ENCODE measurements around the gene MVP. TPM values are rescaled to one million over a fixed set of nuclear protein-coding genes. Genes with fewer than 3 reads are reported as not detected.

Gene MVP
- polyA plus RNA-seq, 1 donor from 2014 or later, result 2.5 TPM

DNA sequence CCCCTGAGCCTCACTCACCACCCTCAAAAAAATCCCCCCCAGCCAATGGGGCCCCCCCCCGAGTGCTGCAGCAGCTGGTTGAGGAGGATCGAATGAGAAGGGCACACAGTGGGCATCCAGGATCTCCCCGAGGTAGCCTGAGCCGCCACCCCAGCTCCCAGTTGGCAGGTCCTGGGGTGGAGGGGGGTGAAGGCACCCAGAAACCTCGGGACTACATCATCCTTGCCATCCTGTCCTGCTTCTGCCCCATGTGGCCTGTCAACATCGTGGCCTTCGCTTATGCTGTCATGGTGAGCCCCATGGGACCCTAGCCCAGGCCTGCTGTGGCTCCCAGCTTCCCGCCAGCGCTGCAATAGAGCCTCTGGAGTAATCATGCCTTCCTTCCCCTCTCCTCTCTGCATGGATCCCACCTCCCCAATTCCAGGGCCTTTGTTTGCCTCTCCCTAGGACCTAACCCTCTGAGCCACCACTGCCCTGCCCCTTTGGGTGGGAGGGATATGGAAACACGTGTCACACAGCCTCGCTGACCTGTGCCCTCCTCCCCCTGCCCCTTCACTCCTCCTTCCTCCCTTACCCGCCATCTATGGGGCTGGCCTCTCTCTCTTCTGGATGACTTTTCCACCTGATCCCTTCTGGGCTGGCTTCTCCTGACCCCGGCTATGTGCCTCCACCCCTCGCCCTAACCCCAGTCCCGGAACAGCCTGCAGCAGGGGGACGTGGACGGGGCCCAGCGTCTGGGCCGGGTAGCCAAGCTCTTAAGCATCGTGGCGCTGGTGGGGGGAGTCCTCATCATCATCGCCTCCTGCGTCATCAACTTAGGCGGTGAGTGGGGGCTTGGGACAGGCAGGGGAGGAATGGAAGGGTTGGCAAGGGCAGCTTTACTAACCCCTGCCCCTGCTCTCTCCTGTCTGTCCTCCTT, 6.4 kb upstream of the MVP start:
- Histone ChIP-seq H3K36me3 (ENCODE audit: insufficient read depth, low read length) (no peaks in the 10 kb centered on the region), H3K79me2 (replicated peaks; ENCODE audit: insufficient read depth, low read length) (peaks cover 50% of the 10 kb centered on the region), H3K9ac (ENCODE audit: low read length) (peak overlapping the region; percentile 99), H3K4me2 (ENCODE audit: low read length) (peak overlapping the region; percentile 96), H2AFZ (ENCODE audit: low read depth, low read length) (no peak overlapping the region), H3K27ac (ENCODE audit: low read length) (peak overlapping the region; percentile 98), H3K9me2 (ENCODE audit: insufficient read depth, low read length) (no peaks in the 10 kb centered on the region), H3K4me3 (ENCODE audit: low read length) (peak overlapping the region; percentile 100), H4K20me1 (ENCODE audit: insufficient read depth) (no peaks in the 10 kb centered on the region), H3K27me3 (ENCODE audit: insufficient read depth, low read depth, low read length) (no peaks in the 10 kb centered on the region), H3K9me3 (ENCODE audit: low read length) (no peaks in the 10 kb centered on the region), H3F3A (ENCODE audit: insufficient read depth, low read length, poor library complexity, severe bottlenecking) (no peaks in the 10 kb centered on the region)
- TF ChIP-seq POLR2AphosphoS5 (IDR thresholded peaks at IDR 0.05), result no peak
- no peak for TF ChIP-seq MXI1 (conservative IDR thresholded peaks at IDR 0.05; ENCODE audit: poor library complexity, severe bottlenecking)
- TF ChIP-seq RAD21 (conservative IDR thresholded peaks at IDR 0.05), result no peak
- TF ChIP-seq TAF1 (IDR thresholded peaks at IDR 0.05; ENCODE audit: low read depth), result no peak
- no peak for TF ChIP-seq EZH2 (IDR thresholded peaks at IDR 0.05; ENCODE audit: borderline replicate concordance, insufficient read depth, low read length, poor library complexity, severe bottlenecking)
- TF ChIP-seq, protein P1, sequence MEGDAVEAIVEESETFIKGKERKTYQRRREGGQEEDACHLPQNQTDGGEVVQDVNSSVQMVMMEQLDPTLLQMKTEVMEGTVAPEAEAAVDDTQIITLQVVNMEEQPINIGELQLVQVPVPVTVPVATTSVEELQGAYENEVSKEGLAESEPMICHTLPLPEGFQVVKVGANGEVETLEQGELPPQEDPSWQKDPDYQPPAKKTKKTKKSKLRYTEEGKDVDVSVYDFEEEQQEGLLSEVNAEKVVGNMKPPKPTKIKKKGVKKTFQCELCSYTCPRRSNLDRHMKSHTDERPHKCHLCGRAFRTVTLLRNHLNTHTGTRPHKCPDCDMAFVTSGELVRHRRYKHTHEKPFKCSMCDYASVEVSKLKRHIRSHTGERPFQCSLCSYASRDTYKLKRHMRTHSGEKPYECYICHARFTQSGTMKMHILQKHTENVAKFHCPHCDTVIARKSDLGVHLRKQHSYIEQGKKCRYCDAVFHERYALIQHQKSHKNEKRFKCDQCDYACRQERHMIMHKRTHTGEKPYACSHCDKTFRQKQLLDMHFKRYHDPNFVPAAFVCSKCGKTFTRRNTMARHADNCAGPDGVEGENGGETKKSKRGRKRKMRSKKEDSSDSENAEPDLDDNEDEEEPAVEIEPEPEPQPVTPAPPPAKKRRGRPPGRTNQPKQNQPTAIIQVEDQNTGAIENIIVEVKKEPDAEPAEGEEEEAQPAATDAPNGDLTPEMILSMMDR (IDR thresholded peaks at IDR 0.05; ENCODE audit: poor library complexity, severe bottlenecking), result no peak
- no peak for TF ChIP-seq EP300 (conservative IDR thresholded peaks at IDR 0.05; ENCODE audit: poor library complexity, severe bottlenecking)
- no peak for TF ChIP-seq SMC3 (conservative IDR thresholded peaks at IDR 0.05; ENCODE audit: poor library complexity)
- TF ChIP-seq, protein P2, sequence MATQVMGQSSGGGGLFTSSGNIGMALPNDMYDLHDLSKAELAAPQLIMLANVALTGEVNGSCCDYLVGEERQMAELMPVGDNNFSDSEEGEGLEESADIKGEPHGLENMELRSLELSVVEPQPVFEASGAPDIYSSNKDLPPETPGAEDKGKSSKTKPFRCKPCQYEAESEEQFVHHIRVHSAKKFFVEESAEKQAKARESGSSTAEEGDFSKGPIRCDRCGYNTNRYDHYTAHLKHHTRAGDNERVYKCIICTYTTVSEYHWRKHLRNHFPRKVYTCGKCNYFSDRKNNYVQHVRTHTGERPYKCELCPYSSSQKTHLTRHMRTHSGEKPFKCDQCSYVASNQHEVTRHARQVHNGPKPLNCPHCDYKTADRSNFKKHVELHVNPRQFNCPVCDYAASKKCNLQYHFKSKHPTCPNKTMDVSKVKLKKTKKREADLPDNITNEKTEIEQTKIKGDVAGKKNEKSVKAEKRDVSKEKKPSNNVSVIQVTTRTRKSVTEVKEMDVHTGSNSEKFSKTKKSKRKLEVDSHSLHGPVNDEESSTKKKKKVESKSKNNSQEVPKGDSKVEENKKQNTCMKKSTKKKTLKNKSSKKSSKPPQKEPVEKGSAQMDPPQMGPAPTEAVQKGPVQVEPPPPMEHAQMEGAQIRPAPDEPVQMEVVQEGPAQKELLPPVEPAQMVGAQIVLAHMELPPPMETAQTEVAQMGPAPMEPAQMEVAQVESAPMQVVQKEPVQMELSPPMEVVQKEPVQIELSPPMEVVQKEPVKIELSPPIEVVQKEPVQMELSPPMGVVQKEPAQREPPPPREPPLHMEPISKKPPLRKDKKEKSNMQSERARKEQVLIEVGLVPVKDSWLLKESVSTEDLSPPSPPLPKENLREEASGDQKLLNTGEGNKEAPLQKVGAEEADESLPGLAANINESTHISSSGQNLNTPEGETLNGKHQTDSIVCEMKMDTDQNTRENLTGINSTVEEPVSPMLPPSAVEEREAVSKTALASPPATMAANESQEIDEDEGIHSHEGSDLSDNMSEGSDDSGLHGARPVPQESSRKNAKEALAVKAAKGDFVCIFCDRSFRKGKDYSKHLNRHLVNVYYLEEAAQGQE (IDR thresholded peaks at IDR 0.05; ENCODE audit: borderline replicate concordance), result no peak

DNA sequence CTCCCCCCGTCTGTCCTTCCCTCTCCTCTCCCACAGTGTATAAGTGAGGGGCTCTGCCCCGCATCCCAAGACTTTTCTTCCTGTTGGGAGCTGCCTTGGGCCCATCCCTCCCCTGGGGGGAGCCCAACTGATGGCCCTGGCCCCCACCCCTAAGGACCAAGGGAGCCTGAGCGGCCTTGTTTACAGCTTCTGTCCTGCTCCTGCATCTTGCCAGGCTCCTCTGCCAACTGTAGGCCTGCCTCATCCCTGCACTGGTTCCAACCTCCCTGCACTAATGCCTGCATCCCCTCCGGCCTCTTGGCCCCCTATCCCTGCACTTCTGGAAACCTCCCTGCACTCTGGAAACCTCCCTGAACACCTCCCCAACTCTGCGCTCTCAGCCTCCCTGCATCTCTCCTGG, 5.7 kb upstream of the MVP start:
- Histone ChIP-seq H3K27me3 (ENCODE audit: insufficient read depth, low read depth, low read length) (no peaks in the 10 kb centered on the region), H3K36me3 (ENCODE audit: insufficient read depth, low read length) (no peaks in the 10 kb centered on the region), H3K9me3 (ENCODE audit: low read length) (no peaks in the 10 kb centered on the region), H3K9me2 (ENCODE audit: insufficient read depth, low read length) (no peaks in the 10 kb centered on the region), H2AFZ (ENCODE audit: low read depth, low read length) (no peak overlapping the region), H3F3A (ENCODE audit: insufficient read depth, low read length, poor library complexity, severe bottlenecking) (no peaks in the 10 kb centered on the region), H3K4me3 (ENCODE audit: low read length) (peak overlapping the region; percentile 100), H3K79me2 (replicated peaks; ENCODE audit: insufficient read depth, low read length) (peaks cover 43% of the 10 kb centered on the region), H3K27ac (ENCODE audit: low read length) (peak overlapping the region; percentile 98), H3K9ac (ENCODE audit: low read length) (peak overlapping the region; percentile 99), H3K4me2 (ENCODE audit: low read length) (peak overlapping the region; percentile 95), H4K20me1 (ENCODE audit: insufficient read depth) (no peaks in the 10 kb centered on the region)
- TF ChIP-seq POLR2AphosphoS5 (IDR thresholded peaks at IDR 0.05) (no peak), EP300 (conservative IDR thresholded peaks at IDR 0.05; ENCODE audit: poor library complexity, severe bottlenecking) (no peak), MXI1 (conservative IDR thresholded peaks at IDR 0.05; ENCODE audit: poor library complexity, severe bottlenecking) (no peak), EZH2 (IDR thresholded peaks at IDR 0.05; ENCODE audit: borderline replicate concordance, insufficient read depth, low read length, poor library complexity, severe bottlenecking) (no peak), RAD21 (conservative IDR thresholded peaks at IDR 0.05) (no peak), SMC3 (conservative IDR thresholded peaks at IDR 0.05; ENCODE audit: poor library complexity) (no peak), TAF1 (IDR thresholded peaks at IDR 0.05; ENCODE audit: low read depth) (no peak)
- TF ChIP-seq, protein P1 (IDR thresholded peaks at IDR 0.05; ENCODE audit: poor library complexity, severe bottlenecking), result no peak
- TF ChIP-seq, protein P2 (IDR thresholded peaks at IDR 0.05; ENCODE audit: borderline replicate concordance), result no peak

Measured in neural cell (in vitro differentiated cells).